K562 (cell line): ENCODE data around the gene RASAL3.
"Not testable (repeated sequence)": the region's sequence is repeated elsewhere in the genome, so short reads cannot be mapped to it uniquely, and the experiment has no call there.

ENCODE experiments used
- ATF7 ChIP-seq: fragments of 450-650 bp; IDR thresholded peaks from 2 replicates; pipeline ENCODE4 v1.7.1; 2014; ENCODE audit warnings: mild to moderate bottlenecking, moderate library complexity
- CTCF ChIP-seq, 3 experiments: IDR thresholded peaks in 2 of 3; conservative IDR thresholded peaks in 1 of 3; 2 replicates each; pipeline ENCODE4 v1.5.1; 2011 to 2012; ENCODE audit warnings: low read length in 3 of 3, mild to moderate bottlenecking in 3 of 3, control low read depth in 2 of 3, improper control_type of control experiment in 1 of 3, inconsistent platforms in 1 of 3, low read depth in 1 of 3, mixed read lengths in 1 of 3, moderate library complexity in 1 of 3; ENCODE audit not compliant: insufficient read depth in 2 of 3
- EGR1 ChIP-seq: fragments of 450-650 bp; conservative IDR thresholded peaks from 2 replicates; pipeline ENCODE4 v1.6.1; 2017; ENCODE audit warnings: mild to moderate bottlenecking
- ELK1 ChIP-seq: sonication (generic); formaldehyde crosslinking; IDR thresholded peaks from 2 replicates; pipeline ENCODE4 v1.8.1; 2022; ENCODE audit warnings: missing genetic modification reagents
- ESRRA ChIP-seq: fragments of 450-650 bp; IDR thresholded peaks from 2 replicates; pipeline ENCODE4 v1.6.1; 2014; ENCODE audit warnings: low read depth, mild to moderate bottlenecking, moderate library complexity, borderline replicate concordance
- ETS1 ChIP-seq: conservative IDR thresholded peaks from 2 replicates; pipeline ENCODE4 v1.6.1; 2011; ENCODE audit warnings: low read depth, mild to moderate bottlenecking, low read length; ENCODE audit not compliant: control insufficient read depth
- GTF2F1 ChIP-seq: IDR thresholded peaks from 2 replicates; pipeline ENCODE4 v1.6.1; 2011; ENCODE audit warnings: low read depth, low read length, improper control_type of control experiment
- PURB ChIP-seq: sonication (generic); formaldehyde crosslinking; IDR thresholded peaks from 2 replicates; pipeline ENCODE4 v1.9.0; 2021; ENCODE audit warnings: low read depth, mild to moderate bottlenecking, missing genetic modification reagents
- RBBP5 ChIP-seq: fragments of 200-600 bp; sonication (generic); IDR thresholded peaks from 2 replicates; pipeline ENCODE4 v1.6.1; 2012; ENCODE audit warnings: borderline replicate concordance, mild to moderate bottlenecking, low read length, control low read depth, inconsistent platforms; ENCODE audit not compliant: insufficient read depth, poor library complexity, severe bottlenecking
- SMARCB1 ChIP-seq: IDR thresholded peaks from 2 replicates; pipeline ENCODE4 v1.6.1; 2011; ENCODE audit warnings: improper control_type of control experiment, low read depth; ENCODE audit not compliant: insufficient read length
- SNIP1 ChIP-seq: fragments of 450-650 bp; IDR thresholded peaks from 2 replicates; pipeline ENCODE4 v1.7.1; 2017; ENCODE audit warnings: low read depth, mild to moderate bottlenecking
- STAT5B ChIP-seq: fragments of 250-450 bp; sonication (Bioruptor Pico); IDR thresholded peaks from 2 replicates; pipeline ENCODE4 v1.8.0; 2021; ENCODE audit warnings: mild to moderate bottlenecking, inconsistent platforms
- ZNF766 ChIP-seq: fragments of 200-800 bp; sonication (Bioruptor generic); conservative IDR thresholded peaks from 2 replicates; pipeline ENCODE4 v1.6.1; 2016; ENCODE audit warnings: missing genetic modification characterization, missing compliant biosample characterization

GRCh38 chr19:15473821-15474220 lies 9.5 kb upstream of the RASAL3 start:
- not testable (repeated sequence) for TF ChIP-seq ESRRA; SMARCB1; STAT5B (CRISPR knock-in tag); RBBP5; ATF7; ETS1; EGR1; ELK1 (CRISPR knock-in tag); PURB (CRISPR knock-in tag); SNIP1; CTCF (IDR thresholded peaks at IDR 0.05 in 2 of 3, conservative IDR thresholded peaks at IDR 0.05 in 1 of 3; ENCODE audit: insufficient read depth in 2 of 3, low read depth in 1 of 3, low read length in 3 of 3); GTF2F1; ZNF766 (CRISPR knock-in tag)
